HEK293 (cell line): Measurements from ENCODE around the gene SLC37A3.
"Not testable (repeated sequence)": the region's sequence is repeated elsewhere in the genome, so short reads cannot be mapped to it uniquely, and the experiment has no call there.

Experiments used
- CTCF ChIA-PET: fragments of 350-600 bp; formaldehyde crosslinking; extraction: SDS; loops from one replicate; lab custom pipeline; 2021; ENCODE audit warnings: antibody characterized with exemption; lab: Yijun Ruan, JAX
- POLR2A ChIA-PET: fragments of 300-600 bp; formaldehyde crosslinking; extraction: SDS; loops from one replicate; lab custom pipeline; 2020; ENCODE audit warnings: antibody characterized with exemption, inconsistent platforms; lab: Yijun Ruan, JAX
- H3K27ac ChIP-seq: fragments of 200-500 bp; sonication (Bioruptor generic); 2 replicates; pipeline ENCODE4 v1.5.1; 2014; ENCODE audit warnings: low read depth, low read length, control low read depth, inconsistent platforms; ENCODE audit errors: extremely low read depth
- H3K36me3 ChIP-seq, 2 experiments: fragments of 200-500 bp in 1 of 2; sonication (Bioruptor generic) in 1 of 2; 1 replicate in 1 of 2; 2 replicates in 1 of 2; pipeline ENCODE4 v1.5.1; 2014 to 2017; ENCODE audit warnings: inconsistent platforms in 2 of 2, low read length in 2 of 2; ENCODE audit not compliant: control insufficient read depth in 2 of 2, insufficient read depth in 1 of 2
- H3K4me1 ChIP-seq: fragments of 200-500 bp; sonication (Bioruptor generic); 2 replicates; pipeline ENCODE4 v1.5.1; 2014; ENCODE audit warnings: mild to moderate bottlenecking, low read length, inconsistent platforms; ENCODE audit not compliant: control insufficient read depth, insufficient read depth
- H3K4me3 ChIP-seq: 2 replicates; pipeline ENCODE4 v1.5.1; 2011; ENCODE audit warnings: low read depth, mild to moderate bottlenecking, control low read depth, low read length, moderate library complexity
- H3K9me3 ChIP-seq: fragments of 200-500 bp; sonication (Bioruptor generic); 2 replicates; pipeline ENCODE4 v1.5.1; 2014; ENCODE audit warnings: low read depth, low read length, inconsistent platforms; ENCODE audit not compliant: control insufficient read depth, insufficient read depth
- KLF10 ChIP-seq: fragments of 450-650 bp; IDR thresholded peaks from 2 replicates; pipeline ENCODE4 v1.5.1; 2018; ENCODE audit warnings: missing biosample characterization, mild to moderate bottlenecking, missing genetic modification characterization
- PBX3 ChIP-seq: sonication (generic); formaldehyde crosslinking; IDR thresholded peaks from 2 replicates; pipeline ENCODE4 v1.8.1; 2022; ENCODE audit warnings: mild to moderate bottlenecking, moderate library complexity, missing genetic modification reagents
- SP2 ChIP-seq: fragments of 450-650 bp; formaldehyde crosslinking; IDR thresholded peaks from 2 replicates; pipeline ENCODE4 v1.5.1; 2016; ENCODE audit warnings: missing biosample characterization, missing genetic modification characterization
- SP7 ChIP-seq: fragments of 450-650 bp; formaldehyde crosslinking; IDR thresholded peaks from 2 replicates; pipeline ENCODE4 v1.5.1; 2016; ENCODE audit warnings: missing biosample characterization, missing genetic modification characterization
- ZBTB8A ChIP-seq: fragments of 450-650 bp; formaldehyde crosslinking; IDR thresholded peaks from 2 replicates; pipeline ENCODE4 v1.5.1; 2016; ENCODE audit warnings: missing biosample characterization, missing genetic modification characterization
- ZNF114 ChIP-seq: fragments of 450-650 bp; formaldehyde crosslinking; IDR thresholded peaks from 2 replicates; pipeline ENCODE4 v1.5.0; 2017; ENCODE audit warnings: missing biosample characterization, missing genetic modification characterization
- ZNF138 ChIP-seq: fragments of 450-650 bp; formaldehyde crosslinking; IDR thresholded peaks from 2 replicates; pipeline ENCODE4 v1.5.1; 2016; ENCODE audit warnings: missing biosample characterization, missing genetic modification characterization, borderline replicate concordance
- ZNF146 ChIP-seq: fragments of 450-650 bp; formaldehyde crosslinking; IDR thresholded peaks from 2 replicates; pipeline ENCODE4 v1.5.1; 2016; ENCODE audit warnings: missing biosample characterization, missing genetic modification characterization
- ZNF521 ChIP-seq: fragments of 450-650 bp; formaldehyde crosslinking; IDR thresholded peaks from 2 replicates; pipeline ENCODE4 v1.5.1; 2017; ENCODE audit warnings: missing biosample characterization, mild to moderate bottlenecking, missing genetic modification characterization
- ZNF670 ChIP-seq: fragments of 450-650 bp; formaldehyde crosslinking; IDR thresholded peaks from 2 replicates; pipeline ENCODE4 v1.5.1; 2016; ENCODE audit warnings: missing biosample characterization, missing genetic modification characterization, low read depth
- ZNF830 ChIP-seq: fragments of 450-650 bp; IDR thresholded peaks from 2 replicates; pipeline ENCODE4 v1.5.0; 2018; ENCODE audit warnings: missing biosample characterization, missing genetic modification characterization, low read depth, mild to moderate bottlenecking, moderate library complexity
- TF ChIP-seq, protein P1 (sequence below): fragments of 450-650 bp; formaldehyde crosslinking; IDR thresholded peaks from 2 replicates; pipeline ENCODE4 v1.5.1; 2017; ENCODE audit warnings: missing biosample characterization, missing genetic modification characterization
- TF ChIP-seq, protein P2 (sequence below): fragments of 450-650 bp; formaldehyde crosslinking; IDR thresholded peaks from 2 replicates; pipeline ENCODE4 v1.5.1; 2016; ENCODE audit warnings: missing biosample characterization, missing genetic modification characterization

SLC37A3 gene

DNA sequence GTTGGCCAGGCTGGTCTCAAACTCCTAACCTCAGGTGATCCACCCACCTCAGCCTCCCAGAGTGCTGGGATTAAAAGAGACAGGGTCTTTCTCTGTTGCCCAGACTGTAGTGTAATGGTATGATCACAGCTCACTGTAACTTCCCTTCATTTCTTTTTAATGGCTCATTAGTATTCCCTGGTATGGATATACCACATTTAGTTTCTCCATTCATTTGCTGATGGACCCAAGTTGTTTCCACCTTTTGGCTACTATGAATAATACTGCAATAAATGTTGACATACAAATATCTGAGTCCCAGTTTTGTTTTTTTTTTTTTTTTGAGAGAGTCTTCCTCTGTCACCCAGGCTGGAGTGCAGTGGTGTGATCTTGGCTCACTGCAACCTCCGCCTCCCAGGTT lies 59.4 kb downstream of the SLC37A3 start:
- H3K4me1 ChIP-seq, POLR2A ChIA-PET: not testable (repeated sequence)
- CTCF ChIA-PET: interaction anchor here (0.6 to 1.2 kb wide), 2 partner anchors 38 to 327 kb away, joined by 3 to 4 read pairs; no protein-coding TSS in a partner anchor

GRCh38 chr7:140334341-140335057 lies 63.8 kb downstream of the SLC37A3 start:
- Histone ChIP-seq H3K9me3 (no peaks in the 10 kb centered on the region), H3K36me3 (peaks cover 6 to 37% of the 10 kb centered on the region in 2 experiments; a peak in 2 of 3 replicates), H3K27ac (no peak overlapping the region), H3K4me1 (no peaks in the 10 kb centered on the region), H3K4me3 (no peak overlapping the region)
- ChIA-PET POLR2A (no interaction called here), CTCF (no interaction called here)
- TF ChIP-seq SP2 (tag by site-specific recombination): no peak

More for the DNA sequence above, 59.4 kb downstream of the SLC37A3 start:
- H3K4me3 ChIP-seq, H3K27ac ChIP-seq, H3K9me3 ChIP-seq: not testable (repeated sequence)
- TF ChIP-seq ZNF146 (tag by site-specific recombination): 0 out of 2 replicates have a peak, but pooled peaks have one; percentile 36
- H3K36me3 ChIP-seq: peaks cover 9 to 72% of the 10 kb centered on the region in 2 experiments; a peak in 2 of 3 replicates

DNA sequence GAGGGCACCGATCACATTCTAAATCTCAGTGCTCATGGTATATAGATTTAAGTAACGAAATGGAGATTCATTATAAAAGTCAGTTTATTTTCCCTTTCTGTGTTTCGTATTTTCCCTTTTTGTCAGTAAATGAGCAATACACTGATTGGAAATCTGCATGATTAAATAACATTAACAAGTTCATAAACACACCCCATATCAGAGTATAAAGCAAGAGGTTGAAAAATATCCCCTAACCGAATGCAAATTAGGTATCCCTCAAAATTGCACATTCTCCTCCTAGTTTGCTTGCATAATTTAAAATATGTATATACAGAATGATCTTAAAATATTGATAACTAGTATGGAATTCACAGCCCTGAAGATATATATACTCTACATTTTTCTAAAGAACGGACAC lies 64.6 kb downstream of the SLC37A3 start:
- Histone ChIP-seq H3K36me3 (peaks cover 6 to 35% of the 10 kb centered on the region in 2 experiments; a peak in 2 of 3 replicates), H3K4me3 (no peak overlapping the region), H3K27ac (no peak overlapping the region), H3K4me1 (no peaks in the 10 kb centered on the region), H3K9me3 (no peaks in the 10 kb centered on the region)
- POLR2A ChIA-PET: no interaction called here
- CTCF ChIA-PET: no interaction called here
- TF ChIP-seq ZNF114 (no peak), ZNF138 (tag by site-specific recombination) (no peak), ZBTB8A (tag by site-specific recombination) (no peak), ZNF521 (tag by site-specific recombination) (no peak), SP7 (no peak), PBX3 (CRISPR knock-in tag) (no peak)
- TF ChIP-seq, protein P1, sequence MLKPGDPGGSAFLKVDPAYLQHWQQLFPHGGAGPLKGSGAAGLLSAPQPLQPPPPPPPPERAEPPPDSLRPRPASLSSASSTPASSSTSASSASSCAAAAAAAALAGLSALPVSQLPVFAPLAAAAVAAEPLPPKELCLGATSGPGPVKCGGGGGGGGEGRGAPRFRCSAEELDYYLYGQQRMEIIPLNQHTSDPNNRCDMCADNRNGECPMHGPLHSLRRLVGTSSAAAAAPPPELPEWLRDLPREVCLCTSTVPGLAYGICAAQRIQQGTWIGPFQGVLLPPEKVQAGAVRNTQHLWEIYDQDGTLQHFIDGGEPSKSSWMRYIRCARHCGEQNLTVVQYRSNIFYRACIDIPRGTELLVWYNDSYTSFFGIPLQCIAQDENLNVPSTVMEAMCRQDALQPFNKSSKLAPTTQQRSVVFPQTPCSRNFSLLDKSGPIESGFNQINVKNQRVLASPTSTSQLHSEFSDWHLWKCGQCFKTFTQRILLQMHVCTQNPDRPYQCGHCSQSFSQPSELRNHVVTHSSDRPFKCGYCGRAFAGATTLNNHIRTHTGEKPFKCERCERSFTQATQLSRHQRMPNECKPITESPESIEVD (tag by site-specific recombination): no peak
- TF ChIP-seq, protein P2, sequence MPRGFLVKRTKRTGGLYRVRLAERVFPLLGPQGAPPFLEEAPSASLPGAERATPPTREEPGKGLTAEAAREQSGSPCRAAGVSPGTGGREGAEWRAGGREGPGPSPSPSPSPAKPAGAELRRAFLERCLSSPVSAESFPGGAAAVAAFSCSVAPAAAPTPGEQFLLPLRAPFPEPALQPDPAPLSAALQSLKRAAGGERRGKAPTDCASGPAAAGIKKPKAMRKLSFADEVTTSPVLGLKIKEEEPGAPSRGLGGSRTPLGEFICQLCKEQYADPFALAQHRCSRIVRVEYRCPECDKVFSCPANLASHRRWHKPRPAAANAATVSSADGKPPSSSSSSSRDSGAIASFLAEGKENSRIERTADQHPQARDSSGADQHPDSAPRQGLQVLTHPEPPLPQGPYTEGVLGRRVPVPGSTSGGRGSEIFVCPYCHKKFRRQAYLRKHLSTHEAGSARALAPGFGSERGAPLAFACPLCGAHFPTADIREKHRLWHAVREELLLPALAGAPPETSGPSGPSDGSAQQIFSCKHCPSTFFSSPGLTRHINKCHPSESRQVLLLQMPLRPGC: no peak

GRCh38 chr7:140333223-140333622 lies 65.1 kb downstream of the SLC37A3 start:
- CTCF ChIA-PET: no interaction called here
- Histone ChIP-seq H3K4me3 (no peak overlapping the region), H3K9me3 (no peaks in the 10 kb centered on the region), H3K36me3 (peaks cover 6 to 35% of the 10 kb centered on the region in 2 experiments; a peak in 2 of 3 replicates), H3K4me1 (no peaks in the 10 kb centered on the region), H3K27ac (no peak overlapping the region)
- POLR2A ChIA-PET: no interaction called here
- TF ChIP-seq ZNF670 (tag by site-specific recombination) (no peak), KLF10 (no peak), ZNF830 (tag by site-specific recombination) (no peak)
